ENCODE measurements around the gene PHAF1.

Gene PHAF1

DNA sequence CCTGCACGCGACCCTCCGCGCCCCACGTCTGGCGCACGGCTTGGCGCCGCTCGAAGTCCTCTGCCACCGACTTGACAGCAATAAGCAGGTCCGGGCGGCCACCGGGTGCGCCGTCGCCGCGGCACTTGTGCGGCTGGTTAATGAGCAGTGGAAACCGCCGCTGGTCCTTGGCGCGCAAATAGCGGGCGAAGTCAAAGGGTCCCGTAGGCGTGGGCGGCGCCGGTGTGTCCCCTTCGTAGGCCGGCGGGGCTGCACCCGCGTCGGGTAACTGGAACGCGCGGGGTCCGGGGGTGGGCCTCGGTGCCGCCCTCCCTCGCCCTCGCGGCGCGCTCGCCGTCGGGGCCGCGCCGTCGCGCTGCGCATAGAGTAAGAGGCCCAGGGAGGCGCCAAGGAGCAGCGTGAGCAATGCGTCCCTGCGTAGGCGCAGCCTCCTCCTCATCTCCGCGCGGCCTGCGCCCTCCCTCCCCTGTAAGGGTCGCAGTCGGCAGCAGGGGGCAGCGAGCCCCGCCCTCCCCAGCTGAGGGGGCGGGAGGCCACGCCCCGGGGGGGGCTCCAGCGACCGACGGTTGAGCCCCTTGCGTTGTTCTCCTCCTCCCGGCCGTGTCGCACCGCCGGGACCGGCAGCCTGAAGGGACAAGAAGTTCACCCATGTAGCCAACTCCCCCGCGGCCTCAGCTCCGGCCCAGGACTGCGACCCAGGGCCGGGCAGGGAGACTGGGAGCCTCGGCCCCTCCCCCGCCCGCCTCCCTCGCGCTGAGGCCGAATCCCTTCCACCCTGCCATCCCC, 40.5 kb downstream of the PHAF1 start:
- TF ChIP-seq, protein P1, sequence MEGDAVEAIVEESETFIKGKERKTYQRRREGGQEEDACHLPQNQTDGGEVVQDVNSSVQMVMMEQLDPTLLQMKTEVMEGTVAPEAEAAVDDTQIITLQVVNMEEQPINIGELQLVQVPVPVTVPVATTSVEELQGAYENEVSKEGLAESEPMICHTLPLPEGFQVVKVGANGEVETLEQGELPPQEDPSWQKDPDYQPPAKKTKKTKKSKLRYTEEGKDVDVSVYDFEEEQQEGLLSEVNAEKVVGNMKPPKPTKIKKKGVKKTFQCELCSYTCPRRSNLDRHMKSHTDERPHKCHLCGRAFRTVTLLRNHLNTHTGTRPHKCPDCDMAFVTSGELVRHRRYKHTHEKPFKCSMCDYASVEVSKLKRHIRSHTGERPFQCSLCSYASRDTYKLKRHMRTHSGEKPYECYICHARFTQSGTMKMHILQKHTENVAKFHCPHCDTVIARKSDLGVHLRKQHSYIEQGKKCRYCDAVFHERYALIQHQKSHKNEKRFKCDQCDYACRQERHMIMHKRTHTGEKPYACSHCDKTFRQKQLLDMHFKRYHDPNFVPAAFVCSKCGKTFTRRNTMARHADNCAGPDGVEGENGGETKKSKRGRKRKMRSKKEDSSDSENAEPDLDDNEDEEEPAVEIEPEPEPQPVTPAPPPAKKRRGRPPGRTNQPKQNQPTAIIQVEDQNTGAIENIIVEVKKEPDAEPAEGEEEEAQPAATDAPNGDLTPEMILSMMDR (conservative IDR thresholded peaks at IDR 0.05; ENCODE audit: low read depth, low read length): no peak
- H3K4me3 ChIP-seq (ENCODE audit: low read depth, low read length): peak overlapping the region; percentile 79
- DNase-seq (ENCODE audit: low read depth): peak; percentile 84

DNA sequence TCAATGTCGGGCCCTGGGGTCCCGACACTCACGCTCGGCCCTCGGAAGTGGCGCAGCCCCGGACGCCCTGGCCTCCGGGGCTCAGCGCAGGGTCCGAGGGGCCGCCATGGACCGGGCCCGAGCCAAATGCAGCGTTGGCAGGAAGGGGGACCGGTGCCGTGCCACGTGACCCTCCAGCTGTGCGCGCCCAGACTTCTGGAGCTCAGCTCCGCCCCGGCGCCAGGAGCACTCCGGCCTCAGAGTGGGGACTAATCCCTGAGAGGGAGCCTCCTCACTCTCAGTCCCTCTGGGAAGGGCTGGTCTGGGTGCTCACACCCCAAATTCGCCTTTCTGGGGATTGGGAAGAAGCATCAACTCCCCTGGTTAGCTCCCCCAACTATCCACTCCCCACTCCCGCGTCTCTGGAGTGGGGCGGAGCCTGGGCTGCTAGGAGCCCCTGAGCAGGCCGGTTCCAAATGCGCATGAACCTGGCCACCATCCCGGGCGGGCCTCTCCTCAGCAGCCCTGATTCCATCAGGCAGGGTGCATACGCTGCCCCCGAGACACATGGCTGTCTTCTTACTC, 41.2 kb downstream of the PHAF1 start, which contains the start of gene B3GNT9:
TSS of gene B3GNT9 (minus strand) at position 166 of the 564 bp plus-strand sequence. CDS start 513 bp downstream, outside the sequence.
- TF ChIP-seq, protein P1 (conservative IDR thresholded peaks at IDR 0.05; ENCODE audit: low read depth, low read length): no peak
- H3K4me3 ChIP-seq (ENCODE audit: low read depth, low read length): peak within 1 kb of the TSS; percentile 79
- peak; percentile 79 for DNase-seq (ENCODE audit: low read depth)

DNA sequence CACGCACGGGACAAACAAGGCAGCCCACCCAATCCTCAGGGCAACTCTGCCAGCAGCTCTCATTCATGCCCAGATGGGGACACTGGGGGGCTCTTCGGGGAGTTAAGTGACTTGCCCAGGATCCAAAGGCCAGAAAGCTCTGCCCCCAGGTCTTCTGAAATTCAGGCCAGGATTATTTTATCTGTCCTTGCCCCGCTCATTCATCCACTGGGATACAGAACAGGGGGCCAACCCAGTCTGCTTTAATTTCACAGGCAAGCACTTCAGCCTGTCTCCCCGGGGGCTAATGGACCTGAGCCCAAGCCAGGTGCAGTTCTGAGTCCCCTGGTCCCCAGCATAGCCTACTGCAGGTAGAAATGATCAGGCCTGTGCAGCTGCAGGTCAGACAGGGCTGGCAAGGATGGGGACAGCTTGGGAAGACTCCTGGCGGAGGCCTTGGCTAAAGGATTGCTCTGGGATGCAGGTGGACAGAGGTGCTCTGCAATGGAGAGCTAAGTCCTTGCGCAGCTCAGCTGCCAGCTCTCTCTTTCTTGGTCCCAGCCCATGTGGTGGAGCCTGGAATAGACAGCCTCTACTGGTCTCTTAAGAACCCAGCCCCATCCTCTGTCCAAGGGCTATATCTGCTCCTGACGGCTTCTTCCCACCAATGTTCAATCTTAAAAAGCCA, 41.8 kb downstream of the PHAF1 start:
- DNase-seq (ENCODE audit: low read depth): no peak
- TF ChIP-seq, protein P1 (conservative IDR thresholded peaks at IDR 0.05; ENCODE audit: low read depth, low read length): no peak
- peak overlapping the region; percentile 79 for H3K4me3 ChIP-seq (ENCODE audit: low read depth, low read length)

DNA sequence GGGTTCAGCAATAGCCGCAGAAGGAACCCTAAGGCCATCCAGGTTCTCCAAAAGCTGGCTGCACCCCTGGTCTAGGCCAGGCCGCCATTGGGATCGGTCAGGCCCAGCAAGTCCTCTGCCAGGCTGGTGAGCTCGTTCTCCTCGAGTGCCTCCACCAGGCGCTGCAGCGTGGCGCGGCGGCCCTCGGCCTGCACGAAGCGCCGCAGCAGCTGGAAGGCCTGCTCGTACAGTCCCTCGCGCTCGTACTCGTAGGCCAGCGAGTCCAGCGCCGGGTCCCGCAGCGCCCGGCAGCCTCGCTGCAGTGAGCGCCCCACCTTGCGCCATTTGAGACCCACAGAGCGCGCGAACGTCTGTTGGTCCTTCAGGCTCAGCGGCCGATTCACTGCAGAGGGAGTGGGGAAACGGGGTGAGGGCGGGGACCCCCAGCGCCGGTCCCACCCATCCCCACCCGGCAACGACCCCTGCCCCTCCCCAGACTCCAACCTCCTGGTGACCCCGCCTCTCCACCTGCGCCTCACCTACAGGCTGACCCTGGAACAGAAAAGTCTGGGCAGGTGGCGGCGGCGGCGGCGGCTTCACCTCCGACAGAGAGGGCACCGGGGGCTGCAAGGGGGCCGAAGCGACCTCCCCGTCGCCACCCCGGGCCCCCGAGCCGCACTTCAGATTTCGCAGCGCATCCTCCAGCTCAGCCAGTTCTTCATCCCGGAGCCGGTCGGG, 45.0 kb downstream of the PHAF1 start:
- H3K4me3 ChIP-seq (ENCODE audit: low read depth, low read length): peak overlapping the region; percentile 28
- no peak for DNase-seq (ENCODE audit: low read depth)
- TF ChIP-seq, protein P1 (conservative IDR thresholded peaks at IDR 0.05; ENCODE audit: low read depth, low read length): no peak

DNA sequence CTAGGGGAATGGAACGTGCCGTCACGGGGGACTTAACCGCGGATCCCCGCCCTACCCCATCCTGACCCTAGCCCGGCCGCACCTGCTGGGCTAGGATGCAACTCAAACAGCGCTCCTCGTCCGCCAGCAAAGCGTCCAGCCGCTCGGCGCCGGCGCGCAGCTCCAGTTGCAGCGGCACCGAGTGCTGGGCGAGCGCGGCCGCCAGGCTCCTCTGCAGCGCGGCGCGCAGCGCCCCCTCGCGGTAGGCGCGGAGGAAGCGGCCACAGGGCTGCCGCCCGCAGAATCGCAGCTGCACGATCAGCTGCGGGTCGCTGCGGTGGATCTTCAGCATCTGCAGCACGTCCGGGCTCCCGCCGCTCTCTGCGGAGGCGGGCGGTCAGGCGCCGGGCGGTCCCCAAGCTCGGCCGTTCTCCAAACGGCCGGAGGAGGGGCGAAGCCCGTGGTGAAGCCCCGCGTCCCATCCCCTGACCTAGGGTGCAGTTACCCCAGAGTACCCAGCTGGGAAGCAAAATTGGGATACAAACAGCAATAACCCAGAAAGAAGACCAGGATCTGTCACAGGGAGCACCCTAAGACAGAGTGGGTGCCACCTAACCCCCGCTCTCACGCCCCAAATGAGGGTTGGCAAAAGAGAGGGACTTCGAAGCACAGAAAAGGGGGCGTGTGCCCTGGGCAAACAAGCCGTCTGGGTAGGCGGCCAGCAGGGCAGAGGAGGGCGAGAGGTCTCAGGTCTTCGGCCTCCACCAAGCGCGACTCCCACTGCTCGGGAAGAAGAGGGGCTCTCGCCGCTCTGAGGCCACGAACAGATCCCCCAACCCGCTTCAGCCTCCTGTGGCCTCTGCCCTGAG, 45.8 kb downstream of the PHAF1 start:
- peak; percentile 83 for DNase-seq (ENCODE audit: low read depth)
- H3K4me3 ChIP-seq (ENCODE audit: low read depth, low read length): peak overlapping the region; percentile 28
- TF ChIP-seq, protein P1 (conservative IDR thresholded peaks at IDR 0.05; ENCODE audit: low read depth, low read length): peak; percentile 64
